NCI-H128 (cell line): ENCODE results near the gene TAF11L8.
"Not testable (repeated sequence)": the region's sequence is repeated elsewhere in the genome, so short reads cannot be mapped to it uniquely, and the experiment has no call there.

Source experiments
- DNase-seq: peaks from one replicate; lab custom pipeline; 2025; ENCODE audit not compliant: unreplicated experiment; lab: John Stamatoyannopoulos, UW

TAF11L8 gene

DNA sequence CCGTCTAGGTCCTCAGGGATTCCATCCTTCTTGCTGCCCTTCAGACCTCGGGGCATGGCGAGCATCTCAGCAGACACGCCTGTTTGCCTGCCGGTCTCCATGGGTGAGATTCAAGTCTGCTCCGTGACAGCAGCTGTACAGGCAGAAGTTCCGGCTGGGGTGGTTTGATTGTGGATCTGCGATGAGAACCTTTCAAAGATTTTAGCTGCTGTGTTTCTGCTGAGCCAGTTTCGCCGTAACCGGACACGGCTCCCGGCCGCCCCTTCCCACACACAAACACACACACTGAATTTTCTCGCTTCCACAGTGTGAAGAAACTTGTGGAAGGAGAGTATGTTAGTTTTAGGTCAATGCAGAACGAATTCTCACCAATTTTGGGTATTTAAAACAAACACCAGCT lies at the start of gene TAF11L8:
Gene TAF11L8, minus strand, starts transcription at position 101 of the 400 bp plus-strand sequence.
- DNase-seq: not testable (repeated sequence)

DNA sequence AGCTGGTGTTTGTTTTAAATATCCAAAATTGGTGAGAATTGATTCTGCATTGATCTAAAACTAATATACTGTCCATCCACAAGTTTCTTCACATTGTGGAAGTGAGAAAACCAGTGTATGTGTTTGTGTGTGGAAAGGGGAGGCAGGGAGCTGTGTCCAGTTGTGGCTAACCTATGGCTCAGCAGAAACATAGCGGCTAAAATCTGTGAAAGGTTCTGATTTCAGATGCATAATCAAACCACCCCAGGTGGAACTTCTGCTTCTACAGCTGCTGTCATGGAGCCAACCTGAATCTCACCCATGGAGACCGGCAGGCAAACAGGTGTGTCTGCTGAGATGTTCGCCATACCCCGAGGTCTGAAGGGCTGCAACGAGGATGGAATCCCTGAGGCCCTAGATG lies 43.4 kb upstream of the TAF11L8 start, which contains the start of gene TAF11L14:
Gene TAF11L14, plus strand, starts transcription at position 301 of the 400 bp plus-strand sequence.
- DNase-seq: no peak

GRCh38 chr5:17631788-17632187 lies 41.0 kb upstream of the TAF11L8 start, which contains the start of gene TAF11L13:
TAF11L13 (plus strand) TSS chr5:17632088.
- DNase-seq: not testable (repeated sequence)

GRCh38 chr5:17625686-17626085 lies 34.9 kb upstream of the TAF11L8 start:
- DNase-seq: no peak

DNA sequence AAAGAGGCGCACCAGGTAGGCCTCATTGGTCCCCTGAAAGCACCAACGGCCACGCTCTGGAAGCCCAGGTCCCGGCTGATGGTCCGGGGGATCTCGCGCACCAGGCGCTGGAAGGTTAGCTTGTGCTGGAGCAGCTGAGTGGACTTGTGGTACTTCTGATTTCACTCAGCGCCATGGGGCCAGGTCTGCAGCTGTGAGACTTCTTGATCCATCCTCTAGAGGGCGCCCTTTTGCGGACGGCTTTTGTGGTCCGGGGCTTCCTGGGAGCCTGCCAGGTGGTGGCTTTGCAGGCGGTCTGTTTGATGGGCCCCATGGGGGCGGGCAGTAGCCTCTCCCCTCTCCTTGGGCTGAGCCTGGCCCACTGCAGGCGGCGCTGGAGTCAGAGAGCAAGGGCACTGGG lies 29.9 kb upstream of the TAF11L8 start:
- DNase-seq: no peak

DNA sequence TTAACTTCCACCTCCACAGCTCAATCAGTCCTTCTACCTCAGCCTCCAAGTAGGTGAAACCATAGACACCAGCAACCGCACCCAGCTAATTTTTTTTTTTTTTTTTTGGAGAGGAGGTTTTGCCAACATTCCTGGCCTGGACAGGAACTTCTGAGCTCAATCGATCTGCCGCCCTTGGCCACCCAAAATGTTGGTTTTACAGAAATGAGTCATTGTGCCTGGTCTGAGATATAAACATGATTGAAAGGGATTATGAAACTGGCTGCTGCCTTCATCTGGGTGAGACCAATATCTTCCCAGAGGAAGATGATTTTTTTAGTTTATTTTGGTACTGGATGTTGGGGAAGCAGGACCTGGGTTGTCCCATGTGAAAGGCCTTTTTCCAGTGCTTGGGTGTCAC lies 28.6 kb upstream of the TAF11L8 start:
- DNase-seq: no peak

DNA sequence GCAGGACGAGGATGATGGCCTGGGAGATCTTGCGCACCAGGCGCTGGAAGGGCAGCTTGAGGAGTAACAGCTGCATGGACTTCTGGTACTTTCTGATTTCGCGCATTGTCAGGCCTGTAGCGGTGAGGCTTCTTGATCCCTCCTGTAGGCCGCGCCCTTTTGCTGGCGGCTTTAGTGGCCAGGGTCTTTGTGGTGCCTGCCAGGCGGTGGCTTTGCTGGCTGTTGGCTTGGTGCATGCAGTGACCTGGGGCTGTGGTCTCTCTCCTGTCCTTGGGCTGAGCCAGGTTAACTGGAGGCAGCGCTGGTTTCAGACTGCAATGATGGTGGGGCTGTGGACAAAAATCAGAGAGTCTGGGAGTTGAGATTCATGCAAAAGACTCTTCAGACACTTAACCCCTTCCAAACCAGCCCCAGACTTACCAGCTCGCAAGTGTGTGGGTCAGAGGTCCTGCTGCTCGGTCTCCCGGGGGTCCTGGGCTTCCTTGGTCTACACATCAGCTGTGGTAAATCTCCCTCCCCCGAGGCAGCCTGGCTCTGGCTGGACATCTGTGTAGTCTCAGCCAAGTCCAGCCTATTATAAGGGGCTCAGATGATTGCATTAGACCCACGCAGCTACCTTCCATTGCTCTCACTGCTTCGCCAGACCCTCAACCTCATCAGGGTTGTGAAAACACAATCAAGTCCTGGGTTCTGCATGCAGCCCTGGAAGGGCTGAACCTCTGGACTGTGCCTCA lies 24.3 kb upstream of the TAF11L8 start:
- DNase-seq: no peak

GRCh38 chr5:17610092-17610491 lies 19.3 kb upstream of the TAF11L8 start, which contains the start of gene TAF11L12:
TAF11L12 (plus strand) TSS chr5:17610392.
- DNase-seq: not testable (repeated sequence)

DNA sequence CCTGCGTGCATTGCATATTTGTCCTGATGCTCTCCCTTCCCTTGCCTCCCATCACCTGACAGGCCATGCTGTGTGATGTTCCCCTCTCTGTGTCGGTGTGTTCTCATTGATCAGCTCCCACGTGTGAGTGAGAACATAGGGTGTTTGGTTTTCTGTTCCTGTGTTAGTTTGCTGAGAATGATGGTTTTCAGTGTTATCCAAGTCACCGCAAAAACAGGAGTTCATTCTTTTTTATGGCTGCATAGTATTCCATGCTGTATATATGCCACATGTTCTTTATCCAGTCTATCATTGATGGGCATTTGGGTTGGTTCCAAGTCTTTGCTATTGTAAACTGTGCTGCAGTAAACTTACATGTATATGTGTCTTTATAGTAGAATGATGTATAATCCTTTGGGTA lies 16.7 kb upstream of the TAF11L8 start:
- DNase-seq: not testable (repeated sequence)

DNA sequence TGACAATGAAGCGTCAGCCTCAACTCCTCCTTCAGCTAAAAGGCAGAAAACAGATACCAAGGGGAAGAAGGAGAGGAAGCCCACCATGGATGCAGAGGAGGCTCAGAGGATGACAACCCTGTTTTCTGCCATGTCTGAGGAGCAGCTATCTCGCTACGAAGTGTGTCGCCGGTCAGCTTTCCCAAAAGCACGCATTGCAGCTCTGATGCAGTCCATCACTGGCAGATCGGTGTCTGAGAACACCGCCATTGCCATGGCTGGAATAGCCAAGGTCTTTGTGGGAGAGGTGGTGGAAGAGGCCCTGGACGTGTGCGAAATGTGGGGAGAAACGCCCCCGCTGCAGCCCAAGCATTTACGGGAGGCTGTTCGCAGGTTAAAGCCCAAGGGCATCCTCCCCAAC lies 14.2 kb upstream of the TAF11L8 start:
- no peak for DNase-seq

GRCh38 chr5:17603880-17604279 lies 13.1 kb upstream of the TAF11L8 start, which contains the start of gene TAF11L11:
TAF11L11 (plus strand) TSS chr5:17604183.
- DNase-seq: not testable (repeated sequence)

DNA sequence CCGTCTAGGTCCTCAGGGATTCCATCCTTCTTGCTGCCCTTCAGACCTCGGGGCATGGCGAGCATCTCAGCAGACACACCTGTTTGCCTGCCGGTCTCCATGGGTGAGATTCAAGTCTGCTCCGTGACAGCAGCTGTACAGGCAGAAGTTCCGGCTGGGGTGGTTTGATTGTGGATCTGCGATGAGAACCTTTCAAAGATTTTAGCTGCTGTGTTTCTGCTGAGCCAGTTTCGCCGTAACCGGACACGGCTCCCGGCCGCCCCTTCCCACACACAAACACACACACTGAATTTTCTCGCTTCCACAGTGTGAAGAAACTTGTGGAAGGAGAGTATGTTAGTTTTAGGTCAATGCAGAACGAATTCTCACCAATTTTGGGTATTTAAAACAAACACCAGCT lies 7.0 kb upstream of the TAF11L8 start, which contains the start of gene TAF11L10:
Gene TAF11L10, minus strand, starts transcription at position 101 of the 400 bp plus-strand sequence.
- not testable (repeated sequence) for DNase-seq

GRCh38 chr5:17594255-17594654 lies 3.5 kb upstream of the TAF11L8 start, which contains the start of gene TAF11L9:
TAF11L9 (minus strand) TSS chr5:17594394.
- DNase-seq: not testable (repeated sequence)

- not testable (repeated sequence) for DNase-seq
Observed at GRCh38 chr5:17585658-17586057, 5.1 kb downstream of the TAF11L8 start, which contains the start of gene TAF11L7. TAF11L7 (minus strand) TSS chr5:17585758.
